ENCODE data around the gene LGR4.
"Not testable (repeated sequence)": the region's sequence is repeated elsewhere in the genome, so short reads cannot be mapped to it uniquely, and the experiment has no call there.

Gene LGR4

GRCh38 chr11:27472398-27473016 is at the start of gene LGR4:
Gene LGR4, minus strand, starts transcription at chr11:27472790. Its CDS starts 488 bp downstream, at chr11:27472302.
- DNase-seq: peak; percentile 95

GRCh38 chr11:27520226-27520625 is 47.6 kb upstream of the LGR4 start:
- DNase-seq: no peak

- no peak for DNase-seq
Measured at GRCh38 chr11:27518518-27518917, 45.9 kb upstream of the LGR4 start.

- not testable (repeated sequence) for DNase-seq
Measured at GRCh38 chr11:27517490-27517889, 44.9 kb upstream of the LGR4 start.

GRCh38 chr11:27514558-27514957 is 42.0 kb upstream of the LGR4 start:
- DNase-seq: no peak

- no peak for DNase-seq
Measured at GRCh38 chr11:27514076-27514475, 41.5 kb upstream of the LGR4 start.

GRCh38 chr11:27513389-27513788 is 40.8 kb upstream of the LGR4 start:
- DNase-seq: no peak

- no peak for DNase-seq
Measured at GRCh38 chr11:27512238-27512637, 39.6 kb upstream of the LGR4 start.

- peak; percentile 67 for DNase-seq
Measured at GRCh38 chr11:27509908-27510307, 37.3 kb upstream of the LGR4 start.

- peak; percentile 41 for DNase-seq
Measured at GRCh38 chr11:27507557-27508322, 35.1 kb upstream of the LGR4 start.

- peak; percentile 88 for DNase-seq
Measured at GRCh38 chr11:27506200-27507182, 33.9 kb upstream of the LGR4 start, which contains the start of gene LIN7C. Gene LIN7C, minus strand, starts transcription at chr11:27506769. Its CDS starts 17 bp downstream, at chr11:27506752.

- no peak for DNase-seq
Measured at GRCh38 chr11:27505781-27506180, 33.2 kb upstream of the LGR4 start.

GRCh38 chr11:27504205-27504604 is 31.6 kb upstream of the LGR4 start:
- no peak for DNase-seq

GRCh38 chr11:27501100-27501499 is 28.5 kb upstream of the LGR4 start:
- no peak for DNase-seq

- DNase-seq: no peak
Measured at GRCh38 chr11:27497911-27498310, 25.3 kb upstream of the LGR4 start.

- DNase-seq: peak; percentile 24
Measured at GRCh38 chr11:27497284-27497866, 24.8 kb upstream of the LGR4 start.

- DNase-seq: no peak
Measured at GRCh38 chr11:27496461-27496860, 23.9 kb upstream of the LGR4 start.

- DNase-seq: no peak
Measured at GRCh38 chr11:27495710-27496300, 23.2 kb upstream of the LGR4 start.

GRCh38 chr11:27489092-27489491 is 16.5 kb upstream of the LGR4 start:
- no peak for DNase-seq

GRCh38 chr11:27487706-27488105 is 15.1 kb upstream of the LGR4 start:
- DNase-seq: peak; percentile 56

GRCh38 chr11:27485930-27486773 is 13.6 kb upstream of the LGR4 start:
- peak; percentile 54 for DNase-seq
